ENCODE measurements around the gene CCR2.

- TF ChIP-seq CTCF (conservative IDR thresholded peaks at IDR 0.05; ENCODE audit: low read depth, low read length), result no peak
- no peak for TF ChIP-seq POLR2A (IDR thresholded peaks at IDR 0.05; ENCODE audit: low read depth, low read length)
- no peak for TF ChIP-seq RCOR1 (IDR thresholded peaks at IDR 0.05; ENCODE audit: insufficient replicate concordance, low read length)
- TF ChIP-seq SMC3 (IDR thresholded peaks at IDR 0.05; ENCODE audit: low read depth, low read length), result no peak
- TF ChIP-seq CHD1 (IDR thresholded peaks at IDR 0.05; ENCODE audit: low read depth, low read length), result no peak
- TF ChIP-seq MXI1 (IDR thresholded peaks at IDR 0.05; ENCODE audit: borderline replicate concordance, low read depth, low read length), result no peak
- TF ChIP-seq CEBPB (IDR thresholded peaks at IDR 0.05; ENCODE audit: low read depth, low read length), result no peak
- no peak for TF ChIP-seq RFX5 (IDR thresholded peaks at IDR 0.05; ENCODE audit: low read depth, low read length)
- no peak for TF ChIP-seq RAD21 (IDR thresholded peaks at IDR 0.05; ENCODE audit: low read length)
- TF ChIP-seq FOS (IDR thresholded peaks at IDR 0.05; ENCODE audit: low read depth, low read length), result no peak
Measured at GRCh38 chr3:46348823-46349482, 5.0 kb upstream of the CCR2 start.
